HT1080 (cell line): ENCODE data around the gene THEMIS. TPM values are rescaled to one million over a fixed set of nuclear protein-coding genes. Genes with fewer than 3 reads are reported as not detected.
"Not testable (repeated sequence)": the region's sequence is repeated elsewhere in the genome, so short reads cannot be mapped to it uniquely, and the experiment has no call there.

Source experiments
- DNase-seq: peaks from one replicate; pipeline ENCODE4 v3.0.0-alpha.2; 2015; ENCODE audit warnings: low read depth
- total RNA-seq: library from RNA; depleted of rRNA; stranded (reverse); fragments of >200 nt; shearing (Covaris generic); gene quantifications from 2 replicates; pipeline ENCODE4 v1.2.3, GENCODE V29; 2014

Gene THEMIS
- total RNA-seq, 1 experiment from 2014 or later, result not detected

- DNase-seq, result no peak
These were observed 88.8 kb downstream of the THEMIS start for GRCh38 chr6:127811900-127812570.

GRCh38 chr6:127807806-127808517 is 92.9 kb downstream of the THEMIS start:
- DNase-seq, result no peak

GRCh38 chr6:127796713-127797112 is 104.1 kb downstream of the THEMIS start:
- DNase-seq, result no peak

- no peak for DNase-seq
These were observed 106.5 kb downstream of the THEMIS start for GRCh38 chr6:127794405-127794804.

- DNase-seq, result no peak
These were observed 107.5 kb downstream of the THEMIS start for GRCh38 chr6:127793396-127793795.

- DNase-seq, result no peak
These were observed 108.2 kb downstream of the THEMIS start for GRCh38 chr6:127792616-127793015.

GRCh38 chr6:127791779-127792528 is 108.9 kb downstream of the THEMIS start:
- DNase-seq, result no peak

- no peak for DNase-seq
These were observed 110.3 kb downstream of the THEMIS start for GRCh38 chr6:127790571-127790970.

GRCh38 chr6:127786109-127786508 is 114.7 kb downstream of the THEMIS start:
- no peak for DNase-seq

GRCh38 chr6:127784468-127784867 is 116.4 kb downstream of the THEMIS start:
- no peak for DNase-seq

GRCh38 chr6:127781636-127782272 is 119.1 kb downstream of the THEMIS start:
- DNase-seq, result not testable (repeated sequence)

- DNase-seq, result no peak
These were observed 124.5 kb downstream of the THEMIS start for GRCh38 chr6:127776320-127776719.

- DNase-seq, result no peak
These were observed 125.5 kb downstream of the THEMIS start for GRCh38 chr6:127775371-127775770.

- DNase-seq, result no peak
These were observed 132.1 kb downstream of the THEMIS start for GRCh38 chr6:127768745-127769144.

GRCh38 chr6:127768223-127768622 is 132.6 kb downstream of the THEMIS start:
- DNase-seq, result no peak

GRCh38 chr6:127765949-127766348 is 134.9 kb downstream of the THEMIS start:
- DNase-seq, result no peak

- DNase-seq, result no peak
These were observed 138.6 kb downstream of the THEMIS start for GRCh38 chr6:127762284-127762683.

GRCh38 chr6:127761084-127761483 is 139.8 kb downstream of the THEMIS start:
- DNase-seq, result no peak

- no peak for DNase-seq
These were observed 151.8 kb downstream of the THEMIS start for GRCh38 chr6:127749095-127749494.

- no peak for DNase-seq
These were observed 152.6 kb downstream of the THEMIS start for GRCh38 chr6:127748290-127748689.

- DNase-seq, result no peak
These were observed 162.4 kb downstream of the THEMIS start for GRCh38 chr6:127738423-127738822.

- DNase-seq, result peak; percentile 16
These were observed 163.1 kb downstream of the THEMIS start for GRCh38 chr6:127737768-127738167.
